ENCODE measurements around the gene PTPRT.

PTPRT gene

GRCh38 chr20:42775866-42776265, 413.8 kb downstream of the PTPRT start:
- Histone ChIP-seq H3K36me3 (no peaks in the 10 kb centered on the region), H3K27ac (no peak overlapping the region), H3K9me3 (no peaks in the 10 kb centered on the region), H3K4me3 (no peak overlapping the region), H3K4me1 (no peaks in the 10 kb centered on the region), H3K27me3 (no peaks in the 10 kb centered on the region)
- intact Hi-C loops (cut with DNase I; ENCODE audit: low total_unique reads): no loop called here
- TF ChIP-seq CTCF (IDR thresholded peaks at IDR 0.05): no peak
- no peak for DNase-seq

DNA sequence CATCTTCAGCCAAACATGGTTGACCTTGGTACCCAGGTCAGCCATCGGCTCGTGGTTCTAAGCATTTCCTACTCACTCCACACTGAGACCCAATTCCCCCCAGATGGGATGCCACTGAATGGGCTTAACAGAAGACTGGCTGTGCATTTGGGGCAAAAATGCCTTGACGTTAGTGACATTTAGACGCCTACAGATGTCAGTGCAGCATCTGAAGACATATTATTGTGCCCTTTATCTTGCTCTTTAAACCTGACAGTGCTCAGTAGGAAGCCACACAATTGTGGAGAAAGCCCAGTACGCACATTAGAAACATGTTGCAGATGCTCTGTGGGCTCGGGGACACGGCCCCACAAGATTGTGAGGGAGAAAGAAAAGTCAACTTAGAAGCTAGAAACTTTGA, 414.7 kb downstream of the PTPRT start:
- Histone ChIP-seq H3K27ac (no peak overlapping the region), H3K4me1 (no peaks in the 10 kb centered on the region), H3K9me3 (no peaks in the 10 kb centered on the region), H3K36me3 (no peaks in the 10 kb centered on the region), H3K27me3 (no peaks in the 10 kb centered on the region), H3K4me3 (no peak overlapping the region)
- DNase-seq: no peak
- no peak for TF ChIP-seq CTCF (IDR thresholded peaks at IDR 0.05)
- intact Hi-C loops (cut with DNase I; ENCODE audit: low total_unique reads): no loop called here

- no peak for TF ChIP-seq CTCF (IDR thresholded peaks at IDR 0.05)
- Histone ChIP-seq H3K27ac (no peak overlapping the region), H3K36me3 (no peaks in the 10 kb centered on the region), H3K4me1 (no peaks in the 10 kb centered on the region), H3K4me3 (no peak overlapping the region), H3K27me3 (no peaks in the 10 kb centered on the region), H3K9me3 (no peaks in the 10 kb centered on the region)
- intact Hi-C loops (cut with DNase I; ENCODE audit: low total_unique reads): no loop called here
- no peak for DNase-seq
These were observed 426.7 kb downstream of the PTPRT start for GRCh38 chr20:42763015-42763414.

DNA sequence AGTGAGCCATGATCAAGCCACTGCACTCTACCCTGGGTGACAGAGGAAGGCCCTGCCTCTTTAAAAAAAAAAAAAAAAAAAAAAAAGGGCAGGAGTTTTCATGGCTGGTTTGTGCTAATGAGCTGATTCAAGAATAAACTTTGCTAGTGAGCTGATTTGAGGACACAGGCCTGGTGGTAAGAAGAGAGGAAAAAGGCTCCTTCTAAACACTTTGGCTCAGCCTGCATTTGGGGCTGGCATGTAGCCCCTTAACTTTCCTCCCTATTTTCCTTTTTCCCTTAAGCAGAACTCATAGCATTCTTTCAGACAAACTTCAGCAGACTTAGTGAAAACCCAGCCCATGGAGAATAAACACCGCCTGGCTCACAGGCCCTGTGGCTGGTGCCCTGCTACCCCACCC, 432.7 kb downstream of the PTPRT start:
- H3K9me3 ChIP-seq: no peaks in the 10 kb centered on the region
- no peak for TF ChIP-seq CTCF (IDR thresholded peaks at IDR 0.05)
- H3K4me1 ChIP-seq: no peaks in the 10 kb centered on the region
- no peak overlapping the region for H3K27ac ChIP-seq
- intact Hi-C loops (cut with DNase I; ENCODE audit: low total_unique reads): no loop called here
- H3K36me3 ChIP-seq: no peaks in the 10 kb centered on the region
- DNase-seq: no peak
- H3K4me3 ChIP-seq: no peak overlapping the region
- H3K27me3 ChIP-seq: no peaks in the 10 kb centered on the region

DNA sequence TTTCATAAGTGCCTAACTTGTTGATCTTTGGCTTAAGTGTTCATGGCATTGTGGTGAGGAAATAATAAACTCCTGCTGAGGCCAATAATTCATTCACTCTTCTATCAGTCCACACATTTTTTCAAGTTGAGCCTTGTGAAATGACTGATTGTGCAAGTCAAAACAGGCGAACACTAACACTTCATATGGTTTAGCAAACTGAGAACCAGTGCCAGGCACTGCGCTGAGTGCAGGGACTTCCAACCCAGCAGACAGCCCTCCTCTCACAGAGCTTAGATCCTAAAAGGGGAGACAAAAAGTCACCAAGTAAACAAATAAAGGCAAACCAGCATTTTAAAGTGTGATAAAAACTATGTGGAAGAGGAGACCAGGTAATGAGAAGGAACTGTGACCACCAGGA, 435.0 kb downstream of the PTPRT start:
- Histone ChIP-seq H3K4me1 (no peaks in the 10 kb centered on the region), H3K27ac (no peak overlapping the region), H3K4me3 (no peak overlapping the region), H3K9me3 (no peaks in the 10 kb centered on the region), H3K36me3 (no peaks in the 10 kb centered on the region), H3K27me3 (no peaks in the 10 kb centered on the region)
- no peak for TF ChIP-seq CTCF (IDR thresholded peaks at IDR 0.05)
- no peak for DNase-seq
- intact Hi-C loops (cut with DNase I; ENCODE audit: low total_unique reads): no loop called here

GRCh38 chr20:42752620-42753019, 437.1 kb downstream of the PTPRT start:
- TF ChIP-seq CTCF (IDR thresholded peaks at IDR 0.05): no peak
- no peak overlapping the region for H3K4me3 ChIP-seq
- intact Hi-C loops (cut with DNase I; ENCODE audit: low total_unique reads): no loop called here
- H3K27me3 ChIP-seq: no peaks in the 10 kb centered on the region
- no peaks in the 10 kb centered on the region for H3K36me3 ChIP-seq
- H3K27ac ChIP-seq: no peak overlapping the region
- H3K4me1 ChIP-seq: no peaks in the 10 kb centered on the region
- DNase-seq: no peak
- no peaks in the 10 kb centered on the region for H3K9me3 ChIP-seq
